Pancreas (tissue), 10 donors: Measurements from ENCODE around the gene TTLL5. TPM values are rescaled to one million over a fixed set of nuclear protein-coding genes. Genes with fewer than 3 reads are reported as not detected.

Experiments
- ATAC-seq, 4 donors: fragments of 200-7000 bp; cut with Tn5 transposase; one replicate each; pipeline versions ENCODE4 v1.8.0 to v1.9.1; 2020; ENCODE audit warnings: mild to moderate bottlenecking in 4 of 4, moderate library complexity in 4 of 4
- DNase-seq, 6 donors: peaks; one replicate each; pipeline ENCODE4 v3.0.0-alpha.2; 2020
- FAIRE-seq: peaks from 2 replicates; lab custom pipeline; 2012; peaks lifted over from hg19 to GRCh38; lab: Jason Lieb, UNC
- H3K27ac ChIP-seq, 4 donors: fragments of 200-600 bp; sonication (generic); 1 replicate in 3 of 4; 2 replicates in 1 of 4; pipeline versions ENCODE4 v1.5.0 to v1.8.0; 2020
- H3K27me3 ChIP-seq, 4 donors: fragments of 200-600 bp; one replicate each; pipeline ENCODE4 v1.8.0; 2021
- H3K36me3 ChIP-seq, 3 donors: fragments of 200-600 bp; sonication (generic) in 1 of 3; one replicate each; pipeline versions ENCODE4 v1.5.0 to v1.8.0; 2020 to 2021
- H3K4me1 ChIP-seq, 3 donors: fragments of 200-600 bp; one replicate each; pipeline ENCODE4 v1.8.0; 2021
- H3K4me3 ChIP-seq, 4 donors: fragments of 200-600 bp; sonication (generic) in 2 of 4; one replicate each; pipeline versions ENCODE4 v1.5.0 to v1.8.0; 2020 to 2021
- H3K9me3 ChIP-seq, 4 donors: fragments of 200-600 bp; one replicate each; pipeline ENCODE4 v1.8.0; 2021
- CTCF ChIP-seq, 4 donors: fragments of 200-600 bp; sonication (generic) in 3 of 4; IDR thresholded peaks; one replicate each; pipeline versions ENCODE4 v1.5.0 to v1.8.0; 2021; ENCODE audit warnings: antibody characterized with exemption in 4 of 4
- WGBS, 2 donors: extraction: QIAGEN DNeasy Blood & Tissue Kit; methylation state at CpG; one replicate each; pipeline ENCODE4 v1.1.7; 2013; 5-methylcytosine and 5-hydroxymethylcytosine counted together
- intact Hi-C, 3 donors: fragments of 100-400 bp; cut with DNase I; formaldehyde crosslinking; loops; one replicate each; pipeline versions ENCODE4 v1.11.1 to v1.14.2; 2022
- polyA plus RNA-seq, 2 donors: library from polyadenylated mRNA; stranded (reverse); fragments of 200-250 nt; gene quantifications; one replicate each; pipeline ENCODE4 v1.2.3, GENCODE V29; 2013
- total RNA-seq, 6 donors: library from RNA; stranded (reverse); fragmentation: NEBNext Ultra II Directional in 4 of 6; extraction: Animal tissue kit (Norgen Biotek cat#: 25700) in 4 of 6; gene quantifications; one replicate each; pipeline versions ENCODE4 v1.2.1 to v1.2.4, GENCODE V29; 2021 to 2023
- donor health status: healthy with polysubstance abuse.
- donor health status: DM: no; HTN: no; CAD: no; lungs with moderate emphysema.
- donor health status: DM: no; HTN: no; CAD: no.
- donor health status: control.
- donor health status: control.
- donor health status: Bipolar disorder and iron deficiency.
- donor health status: DM: yes; HTN: yes; CAD: no.
- donor health status: DM: no; HTN: no; CAD: no.
- donor health status: DM: no; HTN: no; CAD: no.
- donor health status: DM: yes; HTN: yes; CAD: no.

TTLL5 gene
- total and polyA plus RNA-seq, 8 donors, result 7.6 to 22.6 (median 12.0) TPM

DNA sequence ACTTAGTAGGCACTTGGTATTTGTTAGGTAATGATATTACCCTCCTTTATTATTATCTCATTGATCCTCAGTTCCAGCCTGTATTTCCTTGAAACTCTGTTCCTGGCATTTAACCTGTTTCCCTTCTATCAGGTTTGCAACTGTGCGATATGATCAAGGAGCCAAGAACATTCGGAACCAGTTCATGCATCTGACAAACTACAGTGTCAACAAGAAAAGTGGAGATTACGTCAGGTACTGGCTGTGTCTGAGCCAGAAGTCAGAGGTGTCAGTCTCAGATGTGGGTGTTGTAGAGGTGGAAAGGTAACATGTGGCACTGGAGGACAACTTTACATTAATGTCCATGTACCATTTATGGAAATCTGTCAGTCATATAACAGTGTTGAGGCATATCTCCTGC, 56.7 kb downstream of the TTLL5 start:
- Histone ChIP-seq H3K4me1 (peaks cover 26 to 54% (median 48%) of the 10 kb centered on the region in 3 donors), H3K36me3 (no peaks in the 10 kb centered on the region), H3K27ac (peak overlapping the region; percentile 34 to 49 (median 40)), H3K27me3 (no peaks in the 10 kb centered on the region), H3K9me3 (no peaks in the 10 kb centered on the region), H3K4me3 (no peak overlapping the region)
- intact Hi-C loops, result no loop called here
- ATAC-seq (peak; percentile 88 to 97 (median 92)), DNase-seq (peak in 4 of 6 donors; percentile 41 to 77 (median 70)), FAIRE-seq (no peak)
- TF ChIP-seq CTCF (IDR thresholded peaks at IDR 0.05), result no peak
- WGBS, 2 donors, result 14 to 19% methylated on average over 3 of the region's 3 CpGs

- Histone ChIP-seq H3K27me3 (no peaks in the 10 kb centered on the region), H3K9me3 (no peaks in the 10 kb centered on the region), H3K4me1 (peaks cover 21 to 52% (median 44%) of the 10 kb centered on the region in 3 donors), H3K27ac (peak overlapping the region; percentile 34 to 49 (median 40)), H3K36me3 (no peaks in the 10 kb centered on the region), H3K4me3 (no peak overlapping the region)
- WGBS, 2 donors, result 38 to 42% methylated on average over 3 of the region's 3 CpGs
- ATAC-seq, result peak; percentile 3 to 46 (median 26)
- intact Hi-C loops, result no loop called here
- DNase-seq, result no peak
- TF ChIP-seq CTCF (IDR thresholded peaks at IDR 0.05), result no peak
- no peak for FAIRE-seq
Observed at GRCh38 chr14:75718199-75718598, 57.2 kb downstream of the TTLL5 start.

GRCh38 chr14:75720116-75720515, 59.1 kb downstream of the TTLL5 start:
- FAIRE-seq, result no peak
- no peak for ATAC-seq
- intact Hi-C loops, result no loop called here
- DNase-seq, result no peak
- H3K4me3 ChIP-seq, result no peak overlapping the region
- H3K36me3 ChIP-seq, result no peaks in the 10 kb centered on the region
- H3K4me1 ChIP-seq, result peaks cover 20 to 52% (median 43%) of the 10 kb centered on the region in 3 donors
- peak overlapping the region in 2 of 4 donors; percentile 42 to 69 for H3K27ac ChIP-seq
- WGBS, 2 donors, result 91 to 93% methylated on average over 2 of the region's 2 CpGs
- H3K9me3 ChIP-seq, result no peaks in the 10 kb centered on the region
- H3K27me3 ChIP-seq, result no peaks in the 10 kb centered on the region
- no peak for TF ChIP-seq CTCF (IDR thresholded peaks at IDR 0.05)

DNA sequence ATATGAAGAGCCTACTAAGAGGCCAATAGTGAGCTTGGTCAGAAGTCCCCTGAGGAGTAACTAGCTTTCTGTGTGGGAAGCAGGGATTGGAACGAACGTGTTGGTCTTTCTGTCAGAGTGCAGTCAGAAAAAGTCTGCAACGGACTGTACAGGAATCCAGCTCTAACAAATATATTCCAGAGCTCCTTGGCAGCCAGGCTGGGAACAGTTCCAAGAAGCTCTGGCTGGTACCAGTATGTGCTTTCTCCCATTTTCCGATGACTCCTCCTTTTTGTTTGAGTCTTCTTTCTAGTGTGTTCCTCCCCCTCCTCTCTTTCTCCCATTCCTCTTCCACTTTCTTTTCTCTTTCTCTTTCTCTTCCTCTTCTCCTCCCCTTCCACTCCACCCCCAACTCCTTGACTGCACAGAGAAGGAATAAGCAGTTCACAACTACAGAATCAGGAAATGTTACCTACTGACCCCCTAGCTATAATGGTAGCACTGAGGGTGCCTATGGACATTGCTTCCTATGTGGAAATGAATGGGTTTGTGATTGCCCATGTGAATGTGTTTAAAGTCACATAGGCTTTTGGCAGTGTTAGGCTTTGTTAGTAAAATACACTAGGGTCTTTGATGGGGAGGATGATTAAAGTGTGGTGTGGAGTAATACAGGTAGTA, 59.9 kb downstream of the TTLL5 start:
- 8 to 10% methylated on average over 4 of the region's 4 CpGs for WGBS, 2 donors
- DNase-seq, result peak in 5 of 6 donors; percentile 47 to 76 (median 69)
- peak overlapping the region in 2 of 4 donors; percentile 42 to 69 for H3K27ac ChIP-seq
- peak; percentile 32 to 76 (median 68) for ATAC-seq
- H3K9me3 ChIP-seq, result no peaks in the 10 kb centered on the region
- H3K4me1 ChIP-seq, result peaks cover 20 to 52% (median 41%) of the 10 kb centered on the region in 3 donors
- no peaks in the 10 kb centered on the region for H3K27me3 ChIP-seq
- H3K36me3 ChIP-seq, result no peaks in the 10 kb centered on the region
- no peak for FAIRE-seq
- no peak overlapping the region for H3K4me3 ChIP-seq
- intact Hi-C loops, result no loop called here
- no peak for TF ChIP-seq CTCF (IDR thresholded peaks at IDR 0.05)

DNA sequence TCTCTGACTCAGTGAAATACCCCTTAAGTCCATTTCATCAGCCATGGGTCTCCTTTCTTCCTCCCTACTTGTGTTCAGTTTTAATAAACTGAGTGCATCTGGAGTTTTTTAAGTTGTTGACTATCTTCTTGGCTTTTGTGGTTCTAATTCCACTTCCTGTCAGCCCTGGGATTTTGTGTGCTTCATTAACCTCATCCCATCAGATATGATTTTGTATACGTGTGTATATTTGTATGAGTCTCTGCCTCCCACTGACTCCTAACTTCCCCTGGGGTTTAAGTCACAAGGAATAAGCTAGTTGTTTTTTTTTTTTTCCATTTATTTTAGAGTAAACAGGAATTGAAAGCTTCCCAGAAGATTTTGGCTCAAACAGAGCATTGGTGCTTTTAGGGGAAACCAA, 62.7 kb downstream of the TTLL5 start:
- intact Hi-C loops, result no loop called here
- Histone ChIP-seq H3K27me3 (no peaks in the 10 kb centered on the region), H3K4me1 (peaks cover 6 to 27% (median 23%) of the 10 kb centered on the region in 3 donors), H3K9me3 (no peaks in the 10 kb centered on the region), H3K36me3 (no peaks in the 10 kb centered on the region), H3K27ac (no peak overlapping the region), H3K4me3 (no peak overlapping the region)
- no peak for TF ChIP-seq CTCF (IDR thresholded peaks at IDR 0.05)
- ATAC-seq (no peak), FAIRE-seq (no peak), DNase-seq (no peak)
- 72 to 89% methylated on average over 1 of the region's 1 CpG for WGBS, 2 donors
